HG02973 (cell line): Measurements from ENCODE around the gene OR11G2.
"Not testable (repeated sequence)": the region's sequence is repeated elsewhere in the genome, so short reads cannot be mapped to it uniquely, and the experiment has no call there.

Source experiments
- ATAC-seq: cut with Tn5 transposase; IDR thresholded peaks from one replicate; pipeline ENCODE4 v1.9.1; 2021; ENCODE audit warnings: moderate library complexity; ENCODE audit not compliant: unreplicated experiment

OR11G2 gene

DNA sequence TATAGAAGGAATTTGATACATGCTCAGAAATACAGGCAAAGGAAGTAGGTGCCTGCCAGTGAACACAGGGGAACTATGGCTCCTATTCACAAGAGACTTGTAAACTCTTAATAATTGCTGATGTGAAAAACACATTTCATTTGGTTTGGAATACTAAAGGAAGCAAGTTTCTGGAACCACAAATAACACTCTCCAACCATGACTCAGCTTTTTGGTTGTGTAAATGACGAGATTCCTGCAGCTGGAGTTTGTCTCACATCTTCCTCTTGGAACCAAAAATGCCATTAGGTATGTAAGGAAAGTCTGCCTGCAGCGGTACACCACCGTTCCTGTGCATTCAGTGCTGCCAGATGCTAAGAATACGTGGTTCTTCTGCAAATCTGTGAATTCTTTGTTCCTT lies 28.3 kb downstream of the OR11G2 start:
- no peak for ATAC-seq

GRCh38 chr14:20223410-20223809 lies 32.7 kb downstream of the OR11G2 start, which contains the start of gene OR11H6:
TSS of gene OR11H6 (plus strand) at chr14:20223710. CDS start at chr14:20223710, 0 bp downstream.
- ATAC-seq, result no peak

GRCh38 chr14:20228681-20229080 lies 38.0 kb downstream of the OR11G2 start, which contains the start of gene OR11H7:
TSS of gene OR11H7 (plus strand) at chr14:20228981.
- no peak for ATAC-seq

- not testable (repeated sequence) for ATAC-seq
Observed at GRCh38 chr14:20235415-20235814, 44.7 kb downstream of the OR11G2 start.

DNA sequence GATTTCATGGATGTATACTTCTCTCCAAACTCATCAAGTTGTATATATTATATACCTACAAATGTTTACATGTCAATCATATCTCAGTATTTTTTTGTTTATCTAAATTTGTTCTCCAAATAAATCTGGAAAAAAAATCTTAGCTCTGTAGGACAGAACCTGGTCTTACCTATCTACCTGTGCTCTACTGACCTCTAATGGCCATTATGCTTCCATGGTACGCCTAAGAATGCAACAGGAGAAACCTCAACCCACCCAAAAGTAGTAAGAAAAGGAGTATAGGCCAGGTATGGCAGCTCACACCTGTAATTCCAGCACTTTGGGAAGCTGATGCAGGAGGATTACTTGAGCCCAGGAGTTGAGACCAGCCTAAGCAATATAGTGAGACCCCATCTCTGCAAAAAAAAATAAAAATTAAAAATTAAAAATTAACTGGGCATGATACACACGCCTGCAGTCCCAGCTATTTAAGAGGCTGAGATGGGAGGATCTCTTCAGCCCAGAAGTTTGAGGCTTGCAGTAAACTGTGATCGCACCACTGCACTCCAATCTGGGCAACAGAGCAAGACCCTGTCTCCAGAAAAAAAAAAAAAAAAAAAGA lies 57.0 kb downstream of the OR11G2 start:
- ATAC-seq, result no peak
